HEK293 (cell line): Measurements from ENCODE around the gene ASTN2.

Source experiments
- CTCF ChIA-PET: fragments of 350-600 bp; formaldehyde crosslinking; extraction: SDS; loops from one replicate; lab custom pipeline; 2021; ENCODE audit warnings: antibody characterized with exemption; lab: Yijun Ruan, JAX
- POLR2A ChIA-PET: fragments of 300-600 bp; formaldehyde crosslinking; extraction: SDS; loops from one replicate; lab custom pipeline; 2020; ENCODE audit warnings: antibody characterized with exemption, inconsistent platforms; lab: Yijun Ruan, JAX
- H3K27ac ChIP-seq: fragments of 200-500 bp; sonication (Bioruptor generic); 2 replicates; pipeline ENCODE4 v1.5.1; 2014; ENCODE audit warnings: low read depth, low read length, control low read depth, inconsistent platforms; ENCODE audit errors: extremely low read depth
- H3K36me3 ChIP-seq, 2 experiments: fragments of 200-500 bp in 1 of 2; sonication (Bioruptor generic) in 1 of 2; 1 replicate in 1 of 2; 2 replicates in 1 of 2; pipeline ENCODE4 v1.5.1; 2014 to 2017; ENCODE audit warnings: inconsistent platforms in 2 of 2, low read length in 2 of 2; ENCODE audit not compliant: control insufficient read depth in 2 of 2, insufficient read depth in 1 of 2
- H3K4me1 ChIP-seq: fragments of 200-500 bp; sonication (Bioruptor generic); 2 replicates; pipeline ENCODE4 v1.5.1; 2014; ENCODE audit warnings: mild to moderate bottlenecking, low read length, inconsistent platforms; ENCODE audit not compliant: control insufficient read depth, insufficient read depth
- H3K4me3 ChIP-seq: 2 replicates; pipeline ENCODE4 v1.5.1; 2011; ENCODE audit warnings: low read depth, mild to moderate bottlenecking, control low read depth, low read length, moderate library complexity
- H3K9me3 ChIP-seq: fragments of 200-500 bp; sonication (Bioruptor generic); 2 replicates; pipeline ENCODE4 v1.5.1; 2014; ENCODE audit warnings: low read depth, low read length, inconsistent platforms; ENCODE audit not compliant: control insufficient read depth, insufficient read depth
- GFI1B ChIP-seq: fragments of 450-650 bp; formaldehyde crosslinking; IDR thresholded peaks from 2 replicates; pipeline ENCODE4 v1.5.1; 2016; ENCODE audit warnings: missing biosample characterization, missing genetic modification characterization
- KLF1 ChIP-seq: fragments of 450-650 bp; formaldehyde crosslinking; IDR thresholded peaks from 2 replicates; pipeline ENCODE4 v1.5.1; 2016; ENCODE audit warnings: missing biosample characterization, missing genetic modification characterization
- KLF7 ChIP-seq: fragments of 450-650 bp; formaldehyde crosslinking; IDR thresholded peaks from 2 replicates; pipeline ENCODE4 v1.5.1; 2016; ENCODE audit warnings: missing biosample characterization, missing genetic modification characterization, borderline replicate concordance
- YY1 ChIP-seq: fragments of 450-650 bp; formaldehyde crosslinking; IDR thresholded peaks from 2 replicates; pipeline ENCODE4 v1.5.1; 2018; ENCODE audit warnings: missing biosample characterization, missing genetic modification characterization
- ZEB2 ChIP-seq: fragments of 450-650 bp; formaldehyde crosslinking; IDR thresholded peaks from 2 replicates; pipeline ENCODE4 v1.5.1; 2016; ENCODE audit warnings: missing biosample characterization, missing genetic modification characterization
- ZFHX2 ChIP-seq: fragments of 450-650 bp; formaldehyde crosslinking; conservative IDR thresholded peaks from 2 replicates; pipeline ENCODE4 v1.5.1; 2016; ENCODE audit warnings: missing biosample characterization, missing genetic modification characterization
- ZNF10 ChIP-seq: fragments of 450-650 bp; formaldehyde crosslinking; IDR thresholded peaks from 2 replicates; pipeline ENCODE4 v1.5.1; 2017; ENCODE audit warnings: missing biosample characterization, missing genetic modification characterization
- ZNF132 ChIP-seq: fragments of 450-650 bp; formaldehyde crosslinking; IDR thresholded peaks from 2 replicates; pipeline ENCODE4 v1.5.1; 2017; ENCODE audit warnings: missing biosample characterization, missing genetic modification characterization, borderline replicate concordance
- ZNF24 ChIP-seq: fragments of 450-650 bp; formaldehyde crosslinking; IDR thresholded peaks from 2 replicates; pipeline ENCODE4 v1.5.1; 2016; ENCODE audit warnings: missing biosample characterization, missing genetic modification characterization
- ZNF274 ChIP-seq, 2 experiments: fragments of 200-500 bp in 1 of 2; fragments of 450-650 bp in 1 of 2; sonication (Bioruptor generic) in 1 of 2; formaldehyde crosslinking in 1 of 2; IDR thresholded peaks; 2 replicates each; pipeline versions ENCODE4 v1.5.1 to v1.6.1; 2014 to 2016; ENCODE audit warnings: borderline replicate concordance in 1 of 2, inconsistent platforms in 1 of 2, low read length in 1 of 2, missing biosample characterization in 1 of 2, missing genetic modification characterization in 1 of 2
- ZNF311 ChIP-seq: fragments of 450-650 bp; formaldehyde crosslinking; IDR thresholded peaks from 2 replicates; pipeline ENCODE4 v1.5.1; 2017; ENCODE audit warnings: missing biosample characterization, missing genetic modification characterization, borderline replicate concordance
- ZNF350 ChIP-seq: fragments of 450-650 bp; formaldehyde crosslinking; IDR thresholded peaks from 2 replicates; pipeline ENCODE4 v1.5.0; 2017; ENCODE audit warnings: missing biosample characterization, mild to moderate bottlenecking, missing genetic modification characterization
- ZNF423 ChIP-seq: fragments of 450-650 bp; formaldehyde crosslinking; IDR thresholded peaks from 2 replicates; pipeline ENCODE4 v1.5.1; 2016; ENCODE audit warnings: missing biosample characterization, missing genetic modification characterization
- ZNF560 ChIP-seq: fragments of 450-650 bp; formaldehyde crosslinking; IDR thresholded peaks from 2 replicates; pipeline ENCODE4 v1.5.1; 2017; ENCODE audit warnings: missing biosample characterization, missing genetic modification characterization, borderline replicate concordance
- ZNF596 ChIP-seq: fragments of 450-650 bp; IDR thresholded peaks from 2 replicates; pipeline ENCODE4 v1.5.0; 2018; ENCODE audit warnings: missing biosample characterization, mild to moderate bottlenecking, missing genetic modification characterization, moderate library complexity
- ZNF677 ChIP-seq: fragments of 450-650 bp; IDR thresholded peaks from 2 replicates; pipeline ENCODE4 v1.5.0; 2018; ENCODE audit warnings: missing biosample characterization, mild to moderate bottlenecking, missing genetic modification characterization, moderate library complexity
- ZNF785 ChIP-seq: fragments of 450-650 bp; formaldehyde crosslinking; IDR thresholded peaks from 2 replicates; pipeline ENCODE4 v1.5.1; 2016; ENCODE audit warnings: missing biosample characterization, missing genetic modification characterization
- TF ChIP-seq, protein P1 (sequence below): fragments of 450-650 bp; IDR thresholded peaks from 2 replicates; pipeline ENCODE4 v1.5.1; 2018; ENCODE audit warnings: missing biosample characterization, mild to moderate bottlenecking, missing genetic modification characterization
- TF ChIP-seq, protein P2 (sequence below): fragments of 450-650 bp; formaldehyde crosslinking; IDR thresholded peaks from 2 replicates; pipeline ENCODE4 v1.5.1; 2016; ENCODE audit warnings: missing biosample characterization, missing genetic modification characterization
- TF ChIP-seq, protein P3 (sequence below): fragments of 450-650 bp; formaldehyde crosslinking; IDR thresholded peaks from 2 replicates; pipeline ENCODE4 v1.5.1; 2016; ENCODE audit warnings: missing biosample characterization, missing genetic modification characterization
- TF ChIP-seq, protein P4 (sequence below): fragments of 450-650 bp; formaldehyde crosslinking; IDR thresholded peaks from 2 replicates; pipeline ENCODE4 v1.5.1; 2016; ENCODE audit warnings: missing biosample characterization, missing genetic modification characterization
- TF ChIP-seq, protein P5 (sequence below): fragments of 450-650 bp; formaldehyde crosslinking; IDR thresholded peaks from 2 replicates; pipeline ENCODE4 v1.5.1; 2016; ENCODE audit warnings: missing biosample characterization, missing genetic modification characterization, low read depth
- TF ChIP-seq, protein P6 (sequence below): fragments of 450-650 bp; formaldehyde crosslinking; IDR thresholded peaks from 2 replicates; pipeline ENCODE4 v1.5.1; 2017; ENCODE audit warnings: missing biosample characterization, missing genetic modification characterization

ASTN2 gene

DNA sequence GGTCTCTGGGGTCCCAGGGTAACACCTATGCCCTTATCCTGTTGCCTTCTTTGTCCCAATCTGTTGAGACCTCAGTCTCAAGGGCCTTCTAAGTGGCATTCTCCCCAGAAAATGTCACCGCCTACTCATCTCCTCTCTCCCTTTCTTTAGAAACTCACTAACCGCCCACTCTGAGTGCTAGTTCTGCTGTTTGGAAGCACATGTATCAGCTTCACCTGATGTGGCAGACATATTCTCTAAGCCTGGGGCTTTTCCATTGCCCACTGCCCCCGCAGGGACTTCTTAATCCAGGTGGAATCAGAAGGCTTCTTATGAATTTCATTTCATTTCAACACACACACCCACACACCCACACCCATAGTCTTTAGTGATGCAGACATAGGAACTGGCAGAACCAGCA is 165.1 kb downstream of the ASTN2 start:
- TF ChIP-seq YY1 (tag by site-specific recombination) = no peak
- TF ChIP-seq KLF1 (tag by site-specific recombination) = no peak
- TF ChIP-seq, protein P1, sequence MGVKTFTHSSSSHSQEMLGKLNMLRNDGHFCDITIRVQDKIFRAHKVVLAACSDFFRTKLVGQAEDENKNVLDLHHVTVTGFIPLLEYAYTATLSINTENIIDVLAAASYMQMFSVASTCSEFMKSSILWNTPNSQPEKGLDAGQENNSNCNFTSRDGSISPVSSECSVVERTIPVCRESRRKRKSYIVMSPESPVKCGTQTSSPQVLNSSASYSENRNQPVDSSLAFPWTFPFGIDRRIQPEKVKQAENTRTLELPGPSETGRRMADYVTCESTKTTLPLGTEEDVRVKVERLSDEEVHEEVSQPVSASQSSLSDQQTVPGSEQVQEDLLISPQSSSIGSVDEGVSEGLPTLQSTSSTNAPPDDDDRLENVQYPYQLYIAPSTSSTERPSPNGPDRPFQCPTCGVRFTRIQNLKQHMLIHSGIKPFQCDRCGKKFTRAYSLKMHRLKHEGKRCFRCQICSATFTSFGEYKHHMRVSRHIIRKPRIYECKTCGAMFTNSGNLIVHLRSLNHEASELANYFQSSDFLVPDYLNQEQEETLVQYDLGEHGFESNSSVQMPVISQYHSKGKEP (tag by site-specific recombination) = no peak
- TF ChIP-seq GFI1B (tag by site-specific recombination) = no peak
- TF ChIP-seq ZNF677 (tag by site-specific recombination) = no peak
- TF ChIP-seq ZNF596 (tag by site-specific recombination) = no peak
- no peak for TF ChIP-seq ZNF10 (tag by site-specific recombination)
- TF ChIP-seq, protein P2, sequence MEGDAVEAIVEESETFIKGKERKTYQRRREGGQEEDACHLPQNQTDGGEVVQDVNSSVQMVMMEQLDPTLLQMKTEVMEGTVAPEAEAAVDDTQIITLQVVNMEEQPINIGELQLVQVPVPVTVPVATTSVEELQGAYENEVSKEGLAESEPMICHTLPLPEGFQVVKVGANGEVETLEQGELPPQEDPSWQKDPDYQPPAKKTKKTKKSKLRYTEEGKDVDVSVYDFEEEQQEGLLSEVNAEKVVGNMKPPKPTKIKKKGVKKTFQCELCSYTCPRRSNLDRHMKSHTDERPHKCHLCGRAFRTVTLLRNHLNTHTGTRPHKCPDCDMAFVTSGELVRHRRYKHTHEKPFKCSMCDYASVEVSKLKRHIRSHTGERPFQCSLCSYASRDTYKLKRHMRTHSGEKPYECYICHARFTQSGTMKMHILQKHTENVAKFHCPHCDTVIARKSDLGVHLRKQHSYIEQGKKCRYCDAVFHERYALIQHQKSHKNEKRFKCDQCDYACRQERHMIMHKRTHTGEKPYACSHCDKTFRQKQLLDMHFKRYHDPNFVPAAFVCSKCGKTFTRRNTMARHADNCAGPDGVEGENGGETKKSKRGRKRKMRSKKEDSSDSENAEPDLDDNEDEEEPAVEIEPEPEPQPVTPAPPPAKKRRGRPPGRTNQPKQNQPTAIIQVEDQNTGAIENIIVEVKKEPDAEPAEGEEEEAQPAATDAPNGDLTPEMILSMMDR (tag by site-specific recombination) = no peak
- no peak for TF ChIP-seq KLF7 (tag by site-specific recombination)
- no peak overlapping the region for H3K4me3 ChIP-seq
- no peak overlapping the region for H3K27ac ChIP-seq

DNA sequence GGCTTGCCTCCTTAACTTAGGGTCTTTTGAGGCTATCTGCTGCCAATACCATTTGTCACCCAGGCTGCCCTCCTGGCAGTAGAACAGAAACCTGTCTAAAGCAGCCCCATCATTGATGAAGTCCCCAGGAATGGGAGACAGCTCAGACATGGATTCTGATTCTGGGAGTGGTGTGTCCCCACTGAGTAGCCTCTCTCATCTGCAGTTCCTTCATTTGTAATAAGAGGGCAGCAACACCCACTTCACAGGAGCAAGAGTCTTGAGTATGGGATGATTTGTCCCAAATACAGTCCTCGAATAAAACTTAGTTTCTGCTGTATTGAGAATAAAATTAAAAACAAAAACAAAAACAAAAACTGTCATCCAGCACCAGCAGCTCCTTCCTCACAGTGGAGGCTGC is 167.6 kb downstream of the ASTN2 start:
- Histone ChIP-seq H3K27ac (no peak overlapping the region), H3K36me3 (no peaks in the 10 kb centered on the region), H3K9me3 (no peaks in the 10 kb centered on the region), H3K4me1 (no peaks in the 10 kb centered on the region), H3K4me3 (no peak overlapping the region)
- ChIA-PET CTCF (interaction anchor here (0.6 to 1.6 kb wide), 13 partner anchors 9 to 341 kb away, joined by 3 to 7 read pairs (median 3); no protein-coding TSS in a partner anchor), POLR2A (no interaction called here)
- TF ChIP-seq ZNF423 (tag by site-specific recombination) (no peak), ZNF350 (no peak), ZNF24 (tag by site-specific recombination) (no peak), ZNF132 (tag by site-specific recombination) (no peak), ZNF311 (tag by site-specific recombination) (no peak), ZNF560 (tag by site-specific recombination) (no peak), ZFHX2 (tag by site-specific recombination) (no peak), ZNF785 (tag by site-specific recombination) (no peak), ZNF274 (IDR thresholded peaks at IDR 0.05; ENCODE audit: low read length) (no peak), ZNF274 (tag by site-specific recombination; IDR thresholded peaks at IDR 0.05; ENCODE audit: borderline replicate concordance) (no peak), YY1 (tag by site-specific recombination) (no peak), ZEB2 (tag by site-specific recombination) (no peak)
- TF ChIP-seq, protein P3, sequence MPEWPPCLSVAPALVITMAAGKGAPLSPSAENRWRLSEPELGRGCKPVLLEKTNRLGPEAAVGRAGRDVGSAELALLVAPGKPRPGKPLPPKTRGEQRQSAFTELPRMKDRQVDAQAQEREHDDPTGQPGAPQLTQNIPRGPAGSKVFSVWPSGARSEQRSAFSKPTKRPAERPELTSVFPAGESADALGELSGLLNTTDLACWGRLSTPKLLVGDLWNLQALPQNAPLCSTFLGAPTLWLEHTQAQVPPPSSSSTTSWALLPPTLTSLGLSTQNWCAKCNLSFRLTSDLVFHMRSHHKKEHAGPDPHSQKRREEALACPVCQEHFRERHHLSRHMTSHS (tag by site-specific recombination) = no peak
- TF ChIP-seq, protein P4, sequence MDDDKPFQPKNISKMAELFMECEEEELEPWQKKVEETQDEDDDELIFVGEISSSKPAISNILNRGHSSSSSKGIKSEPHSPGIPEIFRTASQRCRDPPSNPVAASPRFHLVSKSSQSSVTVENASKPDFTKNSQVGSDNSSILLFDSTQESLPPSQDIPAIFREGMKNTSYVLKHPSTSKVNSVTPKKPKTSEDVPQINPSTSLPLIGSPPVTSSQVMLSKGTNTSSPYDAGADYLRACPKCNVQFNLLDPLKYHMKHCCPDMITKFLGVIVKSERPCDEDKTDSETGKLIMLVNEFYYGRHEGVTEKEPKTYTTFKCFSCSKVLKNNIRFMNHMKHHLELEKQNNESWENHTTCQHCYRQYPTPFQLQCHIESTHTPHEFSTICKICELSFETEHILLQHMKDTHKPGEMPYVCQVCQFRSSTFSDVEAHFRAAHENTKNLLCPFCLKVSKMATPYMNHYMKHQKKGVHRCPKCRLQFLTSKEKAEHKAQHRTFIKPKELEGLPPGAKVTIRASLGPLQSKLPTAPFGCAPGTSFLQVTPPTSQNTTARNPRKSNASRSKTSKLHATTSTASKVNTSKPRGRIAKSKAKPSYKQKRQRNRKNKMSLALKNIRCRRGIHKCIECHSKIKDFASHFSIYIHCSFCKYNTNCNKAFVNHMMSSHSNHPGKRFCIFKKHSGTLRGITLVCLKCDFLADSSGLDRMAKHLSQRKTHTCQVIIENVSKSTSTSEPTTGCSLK (tag by site-specific recombination) = no peak
- TF ChIP-seq, protein P5, sequence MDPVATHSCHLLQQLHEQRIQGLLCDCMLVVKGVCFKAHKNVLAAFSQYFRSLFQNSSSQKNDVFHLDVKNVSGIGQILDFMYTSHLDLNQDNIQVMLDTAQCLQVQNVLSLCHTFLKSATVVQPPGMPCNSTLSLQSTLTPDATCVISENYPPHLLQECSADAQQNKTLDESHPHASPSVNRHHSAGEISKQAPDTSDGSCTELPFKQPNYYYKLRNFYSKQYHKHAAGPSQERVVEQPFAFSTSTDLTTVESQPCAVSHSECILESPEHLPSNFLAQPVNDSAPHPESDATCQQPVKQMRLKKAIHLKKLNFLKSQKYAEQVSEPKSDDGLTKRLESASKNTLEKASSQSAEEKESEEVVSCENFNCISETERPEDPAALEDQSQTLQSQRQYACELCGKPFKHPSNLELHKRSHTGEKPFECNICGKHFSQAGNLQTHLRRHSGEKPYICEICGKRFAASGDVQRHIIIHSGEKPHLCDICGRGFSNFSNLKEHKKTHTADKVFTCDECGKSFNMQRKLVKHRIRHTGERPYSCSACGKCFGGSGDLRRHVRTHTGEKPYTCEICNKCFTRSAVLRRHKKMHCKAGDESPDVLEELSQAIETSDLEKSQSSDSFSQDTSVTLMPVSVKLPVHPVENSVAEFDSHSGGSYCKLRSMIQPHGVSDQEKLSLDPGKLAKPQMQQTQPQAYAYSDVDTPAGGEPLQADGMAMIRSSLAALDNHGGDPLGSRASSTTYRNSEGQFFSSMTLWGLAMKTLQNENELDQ (tag by site-specific recombination) = no peak
- TF ChIP-seq, protein P6, sequence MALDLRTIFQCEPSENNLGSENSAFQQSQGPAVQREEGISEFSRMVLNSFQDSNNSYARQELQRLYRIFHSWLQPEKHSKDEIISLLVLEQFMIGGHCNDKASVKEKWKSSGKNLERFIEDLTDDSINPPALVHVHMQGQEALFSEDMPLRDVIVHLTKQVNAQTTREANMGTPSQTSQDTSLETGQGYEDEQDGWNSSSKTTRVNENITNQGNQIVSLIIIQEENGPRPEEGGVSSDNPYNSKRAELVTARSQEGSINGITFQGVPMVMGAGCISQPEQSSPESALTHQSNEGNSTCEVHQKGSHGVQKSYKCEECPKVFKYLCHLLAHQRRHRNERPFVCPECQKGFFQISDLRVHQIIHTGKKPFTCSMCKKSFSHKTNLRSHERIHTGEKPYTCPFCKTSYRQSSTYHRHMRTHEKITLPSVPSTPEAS (tag by site-specific recombination) = no peak

More for the DNA sequence above, 165.1 kb downstream of the ASTN2 start:
- no peaks in the 10 kb centered on the region for H3K36me3 ChIP-seq
- no peaks in the 10 kb centered on the region for H3K4me1 ChIP-seq
- ChIA-PET POLR2A (no interaction called here), CTCF (no interaction called here)
- H3K9me3 ChIP-seq = no peaks in the 10 kb centered on the region
